ENCODE results near the gene RPLP2. TPM values are rescaled to one million over a fixed set of nuclear protein-coding genes. Genes with fewer than 3 reads are reported as not detected.
A peak's percentile ranks its signal among the peaks of the same experiment; 100 is the strongest.

The RPLP2 gene
- total RNA-seq, 8 experiments from 2014 or later: 1,135 to 2,145 (median 1,757) TPM

GRCh38 chr11:766936-767210 lies 42.9 kb upstream of the RPLP2 start:
- ATAC-seq (replicated peaks in 6 of 8): no peak
- WGBS, 10 experiments: 100% methylated on average over 1 to 2 of the region's 2 CpGs; no CpG with 5 or more reads in 8 of the 10 experiments
- Histone ChIP-seq H3K4me3 (no peak overlapping the region), H3K4me1 (replicated peaks in 1 of 2) (no peaks in the 10 kb centered on the region), H3K27ac (no peak overlapping the region)
- in situ Hi-C loops (cut with MboI; ENCODE audit: low pct_unique_long_range_greater_than_20kb in 2 of 9, low sequenced_read_pairs in 9 of 9, unreplicated experiment in 9 of 9): loop anchor here in 1 of 9 experiments (25.0 kb wide), 1 partner anchor 205 kb away; the partner anchor contains the start of genes LMNTD2 and RASSF7

DNA sequence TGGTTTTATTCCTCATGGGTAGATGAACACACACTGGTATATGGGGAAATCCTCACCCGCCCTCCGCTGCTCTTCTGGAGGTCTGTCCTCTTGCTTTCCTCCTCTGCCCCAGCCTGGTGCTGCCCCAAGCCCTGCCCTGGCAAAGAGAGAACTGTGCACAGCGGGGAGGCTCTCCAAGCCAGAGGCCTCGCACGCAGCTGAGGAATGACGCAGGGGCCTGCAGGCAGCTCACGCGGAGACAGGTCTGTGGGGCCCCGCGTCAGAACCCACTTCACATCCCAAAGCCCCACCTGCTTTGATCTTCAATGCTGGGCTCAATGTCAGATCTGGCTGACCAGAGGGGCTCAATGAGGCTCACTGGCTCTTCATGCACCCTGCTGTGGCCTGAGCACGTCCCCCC lies 42.5 kb upstream of the RPLP2 start:
- H3K4me3 ChIP-seq: no peak overlapping the region
- no peak for ATAC-seq (replicated peaks in 6 of 8)
- in situ Hi-C loops (cut with MboI; ENCODE audit: low pct_unique_long_range_greater_than_20kb in 2 of 9, low sequenced_read_pairs in 9 of 9, unreplicated experiment in 9 of 9): loop anchor here in 1 of 9 experiments (25.0 kb wide), 1 partner anchor 205 kb away; the partner anchor contains the start of genes LMNTD2 and RASSF7
- H3K27ac ChIP-seq: no peak overlapping the region
- whole genome bisulfite sequencing, 10 experiments: 76 to 87% (median 83%) methylated on average over 1 to 6 of the region's 11 CpGs; no CpG with 5 or more reads in 7 of the 10 experiments
- no peaks in the 10 kb centered on the region for H3K4me1 ChIP-seq (replicated peaks in 1 of 2)

DNA sequence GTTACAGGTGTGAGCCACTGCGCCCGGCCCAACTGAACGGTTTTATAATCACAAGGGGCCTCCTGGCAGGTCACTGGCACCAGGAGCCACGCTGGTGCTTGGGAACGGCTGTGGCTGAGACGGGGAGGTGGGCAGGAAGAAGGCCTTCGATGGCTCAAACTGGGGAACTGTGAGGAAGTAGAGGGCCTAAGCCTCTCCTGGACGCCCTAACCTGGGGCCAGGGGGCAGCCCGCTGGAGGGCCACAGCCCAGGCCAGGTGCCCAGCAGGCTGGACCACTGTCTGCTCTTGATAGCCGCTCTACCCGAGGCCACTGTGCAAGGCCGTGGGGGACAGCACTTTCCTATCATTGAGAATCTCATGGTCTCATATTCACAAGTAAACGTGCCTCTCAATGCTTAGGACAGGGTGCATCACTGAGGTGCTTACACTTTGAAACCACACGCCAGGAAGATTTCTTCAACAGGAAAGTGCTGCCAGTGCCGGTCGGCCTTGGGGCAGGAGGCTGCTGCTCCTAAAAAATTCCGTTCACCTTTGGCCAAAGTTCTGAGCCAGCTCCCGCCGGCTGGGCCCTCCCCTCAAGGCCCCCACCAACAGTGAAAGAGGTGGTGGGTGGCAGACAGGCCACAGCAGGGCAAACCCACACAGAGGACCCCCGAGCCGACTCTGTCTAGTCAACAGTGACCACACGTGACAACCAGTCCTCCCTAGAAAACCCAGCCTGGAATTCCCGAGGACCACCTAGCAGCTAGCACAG lies 39.7 kb upstream of the RPLP2 start:
- Histone ChIP-seq H3K4me3 (no peak overlapping the region), H3K27ac (no peak overlapping the region), H3K4me1 (replicated peaks in 1 of 2) (no peaks in the 10 kb centered on the region)
- in situ Hi-C loops (cut with MboI; ENCODE audit: low pct_unique_long_range_greater_than_20kb in 2 of 9, low sequenced_read_pairs in 9 of 9, unreplicated experiment in 9 of 9): loop anchor here in 1 of 9 experiments (25.0 kb wide), 1 partner anchor 208 kb away; the partner anchor contains the start of genes LMNTD2 and RASSF7
- WGBS, 10 experiments: 80 to 100% (median 97%) methylated on average over 1 to 6 of the region's 23 CpGs; no CpG with 5 or more reads in 2 of the 10 experiments
- no peak for ATAC-seq (replicated peaks in 6 of 8)

- Histone ChIP-seq H3K4me3 (no peak overlapping the region), H3K27ac (no peak overlapping the region), H3K4me1 (replicated peaks in 1 of 2) (peaks cover 7 to 8% of the 10 kb centered on the region in 2 donors)
- 80 to 100% (median 90%) methylated on average over 2 to 4 of the region's 32 CpGs; no CpG with 5 or more reads in 5 of the 10 experiments for WGBS, 10 experiments
- ATAC-seq (replicated peaks in 6 of 8): peak in 2 of 8 experiments; percentile 4 to 16
- in situ Hi-C loops (cut with MboI; ENCODE audit: low pct_unique_long_range_greater_than_20kb in 2 of 9, low sequenced_read_pairs in 9 of 9, unreplicated experiment in 9 of 9): loop anchor here in 1 of 9 experiments (25.0 kb wide), 1 partner anchor 209 kb away; the partner anchor contains the start of genes LMNTD2 and RASSF7
These were observed 38.8 kb upstream of the RPLP2 start for GRCh38 chr11:770642-771616.

- H3K27ac ChIP-seq: no peak overlapping the region
- no peak overlapping the region for H3K4me3 ChIP-seq
- peak in 2 of 8 experiments; percentile 3 to 6 for ATAC-seq (replicated peaks in 6 of 8)
- 60 to 80% methylated on average over 1 of the region's 15 CpGs; no CpG with 5 or more reads in 8 of the 10 experiments for WGBS, 10 experiments
- in situ Hi-C loops (cut with MboI; ENCODE audit: low pct_unique_long_range_greater_than_20kb in 2 of 9, low sequenced_read_pairs in 9 of 9, unreplicated experiment in 9 of 9): loop anchor here in 1 of 9 experiments (25.0 kb wide), 1 partner anchor 209 kb away; the partner anchor contains the start of genes LMNTD2 and RASSF7
- H3K4me1 ChIP-seq (replicated peaks in 1 of 2): peaks cover 11 to 12% of the 10 kb centered on the region in 2 donors
These were observed 38.1 kb upstream of the RPLP2 start for GRCh38 chr11:771617-772204.

DNA sequence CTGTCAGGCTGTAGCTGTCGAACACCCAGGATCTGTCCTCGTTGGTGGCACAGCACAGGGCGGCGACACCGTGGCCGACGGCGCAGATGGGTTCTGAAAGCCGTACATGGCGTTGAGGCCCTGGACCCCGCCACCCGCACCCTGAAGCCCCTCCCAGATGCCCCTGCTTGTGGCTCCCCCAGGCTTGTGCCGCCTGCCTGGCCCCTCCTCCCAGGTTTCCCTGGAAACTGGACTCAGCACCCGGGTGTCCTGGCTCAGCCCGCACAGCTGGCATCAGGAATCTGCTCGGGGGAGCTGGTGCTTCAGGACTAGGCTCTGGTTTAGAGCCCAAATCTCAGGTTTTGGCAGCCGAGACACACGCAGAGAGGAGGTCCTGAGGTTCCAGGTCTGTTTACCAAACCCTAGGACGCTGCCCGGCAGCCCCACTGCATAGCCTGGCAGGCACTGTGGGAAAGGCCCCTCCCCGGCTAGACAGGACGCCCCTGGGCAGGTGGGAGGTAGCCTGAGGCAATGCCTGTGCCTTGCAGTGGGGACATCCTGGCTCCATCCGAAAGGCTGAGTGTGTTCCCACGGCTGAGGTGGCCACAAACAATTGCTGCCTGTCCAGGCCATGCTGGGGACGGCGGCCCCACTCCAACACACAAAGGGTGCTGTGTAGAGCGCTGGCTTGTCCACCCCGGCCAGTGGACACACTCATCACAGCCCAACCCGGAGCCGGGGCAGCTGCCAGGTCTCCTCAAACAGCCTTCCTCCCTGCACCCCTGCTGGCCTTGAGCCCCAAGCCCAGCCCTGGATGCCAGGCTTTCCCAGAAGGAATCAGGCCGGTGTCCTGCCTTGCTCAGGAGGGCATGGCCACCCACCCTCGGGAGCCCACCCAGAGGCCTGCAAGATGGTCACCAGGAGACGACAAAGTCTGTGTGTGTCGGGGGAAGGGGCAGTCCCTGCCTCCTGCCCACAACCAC lies 37.1 kb upstream of the RPLP2 start:
- WGBS, 10 experiments: 100% methylated on average over 1 of the region's 34 CpGs; no CpG with 5 or more reads in 8 of the 10 experiments
- in situ Hi-C loops (cut with MboI; ENCODE audit: low pct_unique_long_range_greater_than_20kb in 2 of 9, low sequenced_read_pairs in 9 of 9, unreplicated experiment in 9 of 9): loop anchor here in 1 of 9 experiments (25.0 kb wide), 1 partner anchor 210 kb away; the partner anchor contains the start of genes LMNTD2 and RASSF7
- Histone ChIP-seq H3K27ac (no peak overlapping the region), H3K4me3 (no peak overlapping the region), H3K4me1 (replicated peaks in 1 of 2) (peaks cover 11 to 12% of the 10 kb centered on the region in 2 donors)
- ATAC-seq (replicated peaks in 6 of 8): peak in 1 of 8 experiments; percentile 2

GRCh38 chr11:773425-773824 lies 36.3 kb upstream of the RPLP2 start:
- no peak overlapping the region for H3K4me3 ChIP-seq
- H3K27ac ChIP-seq: no peak overlapping the region
- no peak for ATAC-seq (replicated peaks in 6 of 8)
- in situ Hi-C loops (cut with MboI; ENCODE audit: low pct_unique_long_range_greater_than_20kb in 2 of 9, low sequenced_read_pairs in 9 of 9, unreplicated experiment in 9 of 9): loop anchor here in 1 of 9 experiments (25.0 kb wide), 1 partner anchor 211 kb away; the partner anchor contains the start of genes LMNTD2 and RASSF7
- peaks cover 15 to 16% of the 10 kb centered on the region in 2 donors for H3K4me1 ChIP-seq (replicated peaks in 1 of 2)
- WGBS, 10 experiments: 89 to 100% (median 100%) methylated on average over 1 to 4 of the region's 5 CpGs; no CpG with 5 or more reads in 7 of the 10 experiments

- WGBS, 10 experiments: 86 to 100% (median 100%) methylated on average over 1 to 4 of the region's 9 CpGs; no CpG with 5 or more reads in 7 of the 10 experiments
- no peak overlapping the region for H3K4me3 ChIP-seq
- ATAC-seq (replicated peaks in 6 of 8): no peak
- H3K4me1 ChIP-seq (replicated peaks in 1 of 2): peaks cover 16 to 17% of the 10 kb centered on the region in 2 donors
- in situ Hi-C loops (cut with MboI; ENCODE audit: low pct_unique_long_range_greater_than_20kb in 2 of 9, low sequenced_read_pairs in 9 of 9, unreplicated experiment in 9 of 9): loop anchor here in 1 of 9 experiments (25.0 kb wide), 1 partner anchor 212 kb away; the partner anchor contains the start of genes LMNTD2 and RASSF7
- H3K27ac ChIP-seq: no peak overlapping the region
These were observed 35.9 kb upstream of the RPLP2 start for GRCh38 chr11:773830-774229.

DNA sequence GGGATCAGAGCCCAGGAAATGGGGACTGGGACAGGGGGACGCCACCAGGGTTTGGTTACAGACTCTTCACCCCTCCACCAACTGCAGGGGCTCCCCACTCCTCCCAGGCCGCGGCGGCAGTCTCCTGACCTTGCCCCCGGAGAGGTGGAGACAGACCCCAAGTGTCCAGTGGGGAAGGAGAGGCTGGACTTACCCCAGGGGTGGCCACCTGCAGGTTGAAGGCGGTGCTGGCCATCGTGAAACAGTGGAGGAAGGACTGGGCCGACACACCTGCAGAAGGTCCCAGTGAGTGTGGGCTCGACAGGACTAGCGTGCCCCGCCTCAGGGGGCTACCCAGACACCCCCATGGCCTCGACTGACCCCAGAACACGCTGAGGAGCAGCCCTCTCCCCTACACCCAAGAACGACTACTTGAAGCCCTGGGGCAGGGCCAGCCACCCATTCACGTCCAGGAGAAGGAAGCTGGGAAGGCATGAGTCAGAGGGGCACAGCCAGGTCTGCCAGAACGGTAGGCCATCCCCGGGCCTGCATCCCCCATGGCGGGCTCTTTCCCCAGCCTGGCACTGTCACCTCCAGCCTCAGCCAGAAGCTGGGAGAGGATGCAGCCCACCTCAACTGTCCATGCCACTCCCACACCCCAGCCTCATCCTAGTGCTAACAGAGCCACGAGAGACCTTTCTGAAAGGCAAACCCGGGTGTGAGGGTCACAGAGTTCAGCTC lies 34.7 kb upstream of the RPLP2 start:
- ATAC-seq (replicated peaks in 6 of 8): peak in 1 of 8 experiments; percentile 2
- in situ Hi-C loops (cut with MboI; ENCODE audit: low pct_unique_long_range_greater_than_20kb in 2 of 9, low sequenced_read_pairs in 9 of 9, unreplicated experiment in 9 of 9): loop anchor here in 1 of 9 experiments (25.0 kb wide), 1 partner anchor 213 kb away; the partner anchor contains the start of genes LMNTD2 and RASSF7
- no peak overlapping the region for H3K27ac ChIP-seq
- H3K4me1 ChIP-seq (replicated peaks in 1 of 2): peaks cover 16 to 17% of the 10 kb centered on the region in 2 donors
- WGBS, 10 experiments: 7 to 100% (median 90%) methylated on average over 1 to 8 of the region's 20 CpGs; no CpG with 5 or more reads in 5 of the 10 experiments
- no peak overlapping the region for H3K4me3 ChIP-seq

DNA sequence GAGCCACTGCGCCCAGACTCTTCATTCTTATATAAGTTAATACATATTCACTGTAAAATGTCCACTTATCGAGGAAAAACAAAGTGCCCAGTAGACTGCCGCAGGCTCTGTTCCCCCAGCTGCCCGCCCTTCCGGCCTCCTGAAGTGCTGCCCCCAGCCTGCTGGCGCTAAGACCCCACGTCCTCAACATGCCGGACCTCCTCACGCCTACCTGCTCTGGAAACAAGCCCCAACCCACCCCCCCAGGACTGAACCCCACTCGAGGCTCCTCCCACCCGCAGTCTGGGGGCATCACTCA lies 33.6 kb upstream of the RPLP2 start:
- WGBS, 10 experiments: 18 to 43% (median 20%) methylated on average over 2 of the region's 11 CpGs; no CpG with 5 or more reads in 7 of the 10 experiments

More for the DNA sequence above, 33.6 kb upstream of the RPLP2 start:
- peak in 1 of 8 experiments; percentile 1 for ATAC-seq (replicated peaks in 6 of 8)
- in situ Hi-C loops (cut with MboI; ENCODE audit: low pct_unique_long_range_greater_than_20kb in 2 of 9, low sequenced_read_pairs in 9 of 9, unreplicated experiment in 9 of 9): no loop called here
- Histone ChIP-seq H3K4me1 (replicated peaks in 1 of 2) (peaks cover 16 to 17% of the 10 kb centered on the region in 2 donors), H3K27ac (no peak overlapping the region), H3K4me3 (peak overlapping the region; percentile 80 to 98 (median 97))
